T-helper 1 cell (primary cell): ENCODE measurements around the gene ADAMTS12.

Experiments
- DNase-seq, 5 donors: peaks; one replicate each; pipeline ENCODE4 v3.0.0-alpha.2; 2012 to 2020

Gene ADAMTS12

GRCh38 chr5:33840927-33841547 lies 50.8 kb downstream of the ADAMTS12 start:
- peak in 1 of 5 donors; percentile 59 for DNase-seq

DNA sequence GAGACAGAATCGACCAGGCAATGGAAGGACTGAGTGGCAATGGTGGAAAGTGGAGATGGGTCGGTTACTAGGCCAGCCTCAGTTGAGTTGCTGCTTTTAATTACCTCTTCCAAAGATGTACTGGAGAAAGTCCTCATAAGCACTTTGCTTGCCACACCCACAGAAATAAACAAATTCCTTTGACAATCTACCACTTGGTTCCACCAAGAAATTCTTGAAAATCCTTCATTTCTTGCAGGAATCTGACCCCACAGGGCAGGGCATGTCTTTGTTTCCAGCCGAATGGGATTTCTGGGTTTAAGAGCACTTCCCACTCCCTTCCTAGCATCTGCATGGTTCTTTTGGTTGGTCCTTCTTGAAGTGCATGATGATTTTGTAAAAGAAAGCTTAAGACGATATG lies 54.5 kb downstream of the ADAMTS12 start:
- no peak for DNase-seq

GRCh38 chr5:33834334-33834733 lies 57.5 kb downstream of the ADAMTS12 start:
- DNase-seq = no peak

- DNase-seq = no peak
Observed at GRCh38 chr5:33833237-33833575, 58.6 kb downstream of the ADAMTS12 start.

DNA sequence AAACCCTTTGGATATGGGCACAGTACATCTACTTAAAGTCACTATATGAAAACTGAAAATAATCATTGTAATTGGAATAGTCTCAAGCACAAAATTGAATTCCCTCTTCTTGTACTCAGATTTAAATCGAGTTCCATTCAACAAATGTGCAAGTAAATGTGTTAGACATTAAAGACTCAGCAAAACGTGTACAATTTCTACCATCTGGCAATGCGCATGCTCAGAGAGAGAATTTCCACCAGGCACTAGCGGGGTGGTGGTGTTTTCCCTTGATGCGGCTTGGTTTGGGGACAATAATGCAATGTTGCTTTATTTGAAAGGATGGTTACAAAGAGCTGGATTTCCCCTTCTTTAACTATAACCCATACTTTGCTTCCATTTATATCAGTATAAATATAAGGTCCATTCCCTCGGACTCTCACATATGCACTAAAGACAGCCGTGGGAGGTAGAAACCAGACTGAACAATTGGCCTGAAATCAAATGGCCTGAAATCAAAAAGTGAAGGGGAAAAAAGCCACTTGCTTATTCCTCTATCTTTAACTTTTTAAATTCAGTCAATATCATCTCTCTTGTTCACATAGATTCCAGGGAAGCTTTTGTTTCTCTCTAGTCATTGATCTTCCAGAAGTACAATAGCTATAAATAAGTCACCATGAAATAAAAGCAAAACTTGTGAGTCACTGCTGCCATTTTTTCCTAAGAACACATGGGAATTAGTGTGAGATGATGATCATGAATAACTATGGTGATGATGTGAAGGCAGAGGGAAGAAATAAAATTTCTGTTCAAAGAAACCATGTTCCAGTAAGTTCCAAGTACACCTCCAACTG lies 59.2 kb downstream of the ADAMTS12 start:
- no peak for DNase-seq

- DNase-seq = no peak
Observed at GRCh38 chr5:33831041-33831440, 60.7 kb downstream of the ADAMTS12 start.

- DNase-seq = no peak
Observed at GRCh38 chr5:33829430-33829829, 62.4 kb downstream of the ADAMTS12 start.

GRCh38 chr5:33828626-33829308 lies 63.0 kb downstream of the ADAMTS12 start:
- no peak for DNase-seq

GRCh38 chr5:33827885-33828284 lies 63.9 kb downstream of the ADAMTS12 start:
- no peak for DNase-seq

DNA sequence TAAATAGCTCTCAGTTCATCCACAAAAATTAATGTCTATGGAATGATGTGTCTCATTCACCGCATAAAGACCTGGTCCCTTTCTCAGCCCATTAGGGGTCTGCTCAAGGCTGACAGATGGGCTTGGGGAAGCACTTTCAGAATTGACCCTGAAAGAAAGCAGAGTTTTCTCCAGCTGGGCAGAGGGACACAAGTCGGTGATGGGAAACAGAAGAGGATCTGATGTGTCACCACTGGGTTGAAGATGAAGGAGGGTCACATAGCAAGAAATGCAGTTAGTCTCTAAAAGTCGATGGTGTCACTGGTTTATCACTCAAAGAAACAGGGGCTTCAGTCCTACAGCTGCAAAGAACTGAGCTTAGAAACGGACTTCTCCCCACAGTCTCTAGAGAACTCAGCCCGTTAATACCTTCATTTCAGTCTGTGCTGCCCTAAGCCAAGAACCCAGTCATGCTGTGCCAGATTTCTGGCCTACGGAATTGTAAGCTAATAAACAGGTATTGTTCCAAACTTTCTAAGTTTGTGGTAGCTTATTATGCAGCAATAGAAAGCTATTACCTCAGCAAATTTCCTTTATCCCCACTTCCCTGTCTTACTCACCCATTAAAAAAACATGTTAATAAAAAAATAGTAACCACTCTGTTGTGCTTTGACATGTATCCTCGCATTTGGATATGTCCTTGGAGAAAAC lies 64.6 kb downstream of the ADAMTS12 start:
- DNase-seq = no peak

DNA sequence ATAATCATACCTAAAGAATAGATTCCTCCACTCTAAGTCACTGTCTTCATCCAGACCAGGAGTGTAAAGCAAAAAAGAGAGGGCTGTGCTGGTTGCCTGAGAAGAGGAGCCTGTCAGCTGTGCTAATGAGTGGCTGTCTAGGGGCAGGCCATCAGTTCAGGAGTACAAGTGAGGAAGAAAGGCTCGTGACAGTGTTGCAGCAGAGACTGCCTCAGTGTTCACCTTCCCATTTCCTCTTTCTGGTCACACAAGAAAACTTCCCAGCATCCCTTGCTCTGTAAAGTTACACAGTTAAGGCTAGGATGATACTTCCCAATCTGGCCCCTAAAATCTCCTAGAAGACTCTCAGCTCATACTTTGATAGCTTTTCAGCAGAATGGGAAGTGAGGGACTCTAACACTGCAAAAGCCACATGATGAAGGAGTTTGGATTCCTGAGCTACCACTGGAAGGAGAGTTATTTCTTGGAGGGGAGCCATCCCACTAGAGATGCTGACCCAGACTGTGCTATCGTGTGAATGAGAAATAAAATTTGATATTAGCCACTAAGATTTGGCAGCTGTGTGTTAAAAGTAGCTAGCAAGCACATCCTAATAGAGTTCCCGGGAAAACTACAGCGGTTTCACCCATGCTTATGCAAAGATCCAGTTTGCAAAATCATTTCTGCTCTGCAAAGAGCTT lies 67.1 kb downstream of the ADAMTS12 start:
- DNase-seq = no peak

DNA sequence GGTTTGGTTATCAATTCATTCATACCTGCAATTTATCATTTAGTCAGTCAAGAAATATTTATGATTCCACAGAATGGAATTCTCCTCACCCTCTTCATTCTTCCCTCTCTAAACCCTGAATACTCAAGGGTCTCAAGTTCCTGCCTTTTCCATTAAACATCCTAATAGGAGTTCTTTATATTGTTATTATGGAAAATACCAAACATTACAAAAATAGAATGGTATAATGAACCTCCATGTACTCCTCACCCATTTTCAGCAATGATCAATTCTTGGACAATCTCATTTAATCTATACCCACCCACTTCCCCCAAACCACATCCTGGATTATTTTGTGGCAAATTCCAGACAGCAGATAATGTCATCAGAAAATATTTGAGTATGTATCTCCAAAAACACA lies 74.5 kb downstream of the ADAMTS12 start:
- DNase-seq = no peak

DNA sequence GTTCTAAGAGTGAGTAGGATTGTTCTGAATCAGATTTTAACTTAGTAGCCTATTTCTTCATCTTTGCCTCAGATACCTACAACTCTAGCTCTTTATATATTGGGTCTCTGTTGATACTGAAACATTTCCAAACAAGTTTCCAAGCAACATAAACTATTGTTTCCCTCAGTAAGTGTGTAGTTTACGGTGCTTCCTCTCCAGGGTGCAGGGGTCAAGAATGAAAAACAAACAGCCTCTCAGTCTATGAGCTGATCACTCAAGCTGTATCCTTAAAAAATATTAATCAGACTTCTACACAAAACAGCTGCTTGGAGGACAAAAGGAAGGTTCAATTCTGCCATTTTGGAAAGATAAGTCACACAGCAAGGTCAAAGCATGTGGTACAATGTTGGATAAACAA lies 75.0 kb downstream of the ADAMTS12 start:
- DNase-seq = no peak

- no peak for DNase-seq
Observed at GRCh38 chr5:33812746-33813145, 79.0 kb downstream of the ADAMTS12 start.

DNA sequence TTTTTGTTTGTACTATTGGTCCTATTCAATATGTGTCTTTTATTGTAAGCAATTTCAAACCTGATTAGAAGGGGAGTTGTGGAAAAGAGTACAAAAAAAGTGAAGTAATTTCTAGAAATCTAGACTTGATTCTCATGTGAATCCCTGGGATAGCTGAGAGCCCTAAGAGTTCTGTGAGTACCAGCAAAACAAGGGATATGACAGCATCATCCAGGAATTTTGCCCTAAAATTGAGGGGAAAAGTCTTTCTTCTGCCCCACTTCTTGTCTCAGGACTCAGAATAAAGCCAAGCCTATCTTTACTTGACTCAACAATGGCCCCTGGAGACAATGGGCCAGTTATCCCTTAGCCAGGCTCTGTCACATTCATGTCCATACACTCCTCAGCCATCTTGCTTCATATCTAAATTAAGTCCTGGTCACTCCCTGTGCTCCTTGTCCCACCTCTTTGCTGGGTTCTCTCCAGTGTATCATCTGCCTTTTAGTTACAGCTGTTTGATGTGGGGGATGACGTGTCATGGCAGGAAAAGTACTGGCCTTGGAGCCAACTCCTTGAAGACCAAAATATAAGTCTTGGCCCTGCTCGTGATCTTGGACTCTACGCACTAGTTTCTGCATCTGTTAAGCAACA lies 81.2 kb downstream of the ADAMTS12 start:
- DNase-seq = no peak

GRCh38 chr5:33809936-33810335 lies 81.9 kb downstream of the ADAMTS12 start:
- no peak for DNase-seq

GRCh38 chr5:33808699-33809098 lies 83.1 kb downstream of the ADAMTS12 start:
- DNase-seq = no peak

GRCh38 chr5:33807771-33808170 lies 84.0 kb downstream of the ADAMTS12 start:
- DNase-seq = no peak

GRCh38 chr5:33806738-33807442 lies 84.9 kb downstream of the ADAMTS12 start:
- DNase-seq = no peak

GRCh38 chr5:33801292-33801691 lies 90.5 kb downstream of the ADAMTS12 start:
- DNase-seq = no peak

- no peak for DNase-seq
Observed at GRCh38 chr5:33800241-33800950, 91.4 kb downstream of the ADAMTS12 start.
